ENCODE measurements around the gene CNGA2. TPM values are rescaled to one million over a fixed set of nuclear protein-coding genes. Genes with fewer than 3 reads are reported as not detected.

Gene CNGA2
- total RNA-seq, 4 donors from 2014 or later: not detected

DNA sequence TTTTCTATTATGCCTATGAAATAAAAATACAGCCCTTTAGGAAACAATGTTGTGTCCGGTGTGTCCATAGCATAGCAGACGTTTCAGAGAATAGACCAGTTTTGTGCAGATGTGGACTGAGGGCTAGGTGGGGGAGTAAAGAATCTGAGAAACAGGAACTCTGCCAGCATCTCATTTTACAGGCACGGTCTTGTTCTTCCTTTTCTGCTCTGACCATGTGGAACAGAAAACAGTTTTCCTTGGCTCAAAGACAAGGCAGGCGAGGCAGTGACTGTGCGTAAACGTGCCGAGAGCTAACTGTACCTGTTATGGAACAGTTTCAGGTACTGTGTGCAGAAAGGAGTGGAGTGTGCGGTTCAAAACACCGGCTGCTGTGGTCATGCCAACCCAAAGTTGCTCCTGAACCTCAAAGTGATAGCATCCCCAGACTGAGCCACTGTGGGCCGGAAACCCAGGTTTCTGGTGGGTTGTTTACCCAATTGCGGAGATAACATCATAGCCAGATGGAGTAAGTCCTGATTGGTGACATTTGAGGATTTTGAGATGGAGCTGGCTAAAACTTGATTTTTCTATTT, 20.2 kb downstream of the CNGA2 start:
- DNase-seq: no peak
- no peak overlapping the region for H3K27ac ChIP-seq
- H3K36me3 ChIP-seq: no peaks in the 10 kb centered on the region
- no peaks in the 10 kb centered on the region for H3K27me3 ChIP-seq
- H3K4me3 ChIP-seq: no peak overlapping the region
- H3K4me1 ChIP-seq: no peaks in the 10 kb centered on the region
- H3K9me3 ChIP-seq: no peaks in the 10 kb centered on the region
- intact Hi-C loops (cut with DNase I; ENCODE audit: low total_unique reads): no loop called here
- TF ChIP-seq, protein P1, sequence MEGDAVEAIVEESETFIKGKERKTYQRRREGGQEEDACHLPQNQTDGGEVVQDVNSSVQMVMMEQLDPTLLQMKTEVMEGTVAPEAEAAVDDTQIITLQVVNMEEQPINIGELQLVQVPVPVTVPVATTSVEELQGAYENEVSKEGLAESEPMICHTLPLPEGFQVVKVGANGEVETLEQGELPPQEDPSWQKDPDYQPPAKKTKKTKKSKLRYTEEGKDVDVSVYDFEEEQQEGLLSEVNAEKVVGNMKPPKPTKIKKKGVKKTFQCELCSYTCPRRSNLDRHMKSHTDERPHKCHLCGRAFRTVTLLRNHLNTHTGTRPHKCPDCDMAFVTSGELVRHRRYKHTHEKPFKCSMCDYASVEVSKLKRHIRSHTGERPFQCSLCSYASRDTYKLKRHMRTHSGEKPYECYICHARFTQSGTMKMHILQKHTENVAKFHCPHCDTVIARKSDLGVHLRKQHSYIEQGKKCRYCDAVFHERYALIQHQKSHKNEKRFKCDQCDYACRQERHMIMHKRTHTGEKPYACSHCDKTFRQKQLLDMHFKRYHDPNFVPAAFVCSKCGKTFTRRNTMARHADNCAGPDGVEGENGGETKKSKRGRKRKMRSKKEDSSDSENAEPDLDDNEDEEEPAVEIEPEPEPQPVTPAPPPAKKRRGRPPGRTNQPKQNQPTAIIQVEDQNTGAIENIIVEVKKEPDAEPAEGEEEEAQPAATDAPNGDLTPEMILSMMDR (IDR thresholded peaks at IDR 0.05): no peak
- no peak for TF ChIP-seq POLR2A (IDR thresholded peaks at IDR 0.05)

DNA sequence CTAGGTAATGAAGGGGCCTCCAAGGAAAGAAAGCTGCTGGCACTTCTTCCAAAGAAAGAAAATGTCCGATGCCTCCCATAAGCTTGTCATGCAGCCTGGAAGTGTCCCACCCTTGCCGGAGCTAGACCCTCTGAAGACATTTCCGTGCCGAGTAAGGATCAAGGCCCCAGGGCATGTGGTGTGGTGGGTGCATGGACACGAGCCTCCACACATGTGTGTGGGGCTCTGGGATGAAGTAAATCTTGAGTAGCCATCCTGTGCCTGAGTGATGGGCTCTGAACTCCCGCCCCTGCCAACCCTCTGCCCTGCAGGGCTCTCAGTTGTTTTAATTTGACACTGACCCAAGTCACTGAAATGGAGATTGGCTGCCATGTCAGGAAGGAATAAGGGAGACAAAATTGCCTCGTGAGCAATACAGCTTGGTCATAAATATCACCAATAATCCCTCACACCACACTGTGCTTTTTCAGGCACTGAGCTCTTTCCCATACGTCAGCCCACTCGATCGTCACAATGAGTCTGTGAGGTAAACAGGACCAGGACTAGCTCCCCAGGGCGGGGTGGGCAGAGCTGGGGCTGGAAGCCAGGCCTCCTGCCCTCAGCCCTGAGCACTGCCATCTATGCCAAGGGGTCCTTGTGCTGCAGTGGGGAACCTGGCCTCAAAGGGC, 24.6 kb downstream of the CNGA2 start:
- intact Hi-C loops (cut with DNase I; ENCODE audit: low total_unique reads): no loop called here

DNA sequence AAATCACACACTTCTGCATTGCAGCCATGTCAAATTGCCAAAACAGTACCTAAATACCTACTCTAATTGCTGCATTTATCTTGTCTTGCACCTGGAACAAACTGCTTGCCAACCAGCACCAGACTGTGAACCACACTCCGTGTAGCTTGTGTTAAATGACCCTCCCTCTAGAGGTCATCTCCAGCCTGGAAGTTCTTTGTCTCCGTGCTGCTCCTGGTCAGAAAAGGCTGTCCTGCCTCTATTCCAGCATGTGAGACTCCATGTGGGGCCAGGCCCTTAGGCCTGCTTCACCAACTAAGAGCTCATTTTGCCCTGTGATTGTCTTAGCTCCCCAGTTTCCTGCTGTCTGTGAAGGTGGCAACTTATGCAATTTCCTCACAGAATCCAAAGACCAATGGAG, 28.3 kb downstream of the CNGA2 start:
- H3K36me3 ChIP-seq: no peaks in the 10 kb centered on the region
- no peaks in the 10 kb centered on the region for H3K27me3 ChIP-seq
- TF ChIP-seq, protein P1 (IDR thresholded peaks at IDR 0.05): no peak
- TF ChIP-seq POLR2A (IDR thresholded peaks at IDR 0.05): no peak
- intact Hi-C loops (cut with DNase I; ENCODE audit: low total_unique reads): no loop called here
- H3K4me1 ChIP-seq: no peaks in the 10 kb centered on the region
- H3K4me3 ChIP-seq: no peak overlapping the region
- no peaks in the 10 kb centered on the region for H3K9me3 ChIP-seq
- H3K27ac ChIP-seq: no peak overlapping the region
- DNase-seq: no peak

More for the DNA sequence above, 24.6 kb downstream of the CNGA2 start:
- H3K27ac ChIP-seq: no peak overlapping the region
- no peak for DNase-seq
- H3K9me3 ChIP-seq: no peaks in the 10 kb centered on the region
- H3K27me3 ChIP-seq: no peaks in the 10 kb centered on the region
- H3K4me3 ChIP-seq: no peak overlapping the region
- H3K4me1 ChIP-seq: no peaks in the 10 kb centered on the region
- no peaks in the 10 kb centered on the region for H3K36me3 ChIP-seq
- TF ChIP-seq POLR2A (IDR thresholded peaks at IDR 0.05): no peak
- TF ChIP-seq, protein P1 (IDR thresholded peaks at IDR 0.05): no peak

DNA sequence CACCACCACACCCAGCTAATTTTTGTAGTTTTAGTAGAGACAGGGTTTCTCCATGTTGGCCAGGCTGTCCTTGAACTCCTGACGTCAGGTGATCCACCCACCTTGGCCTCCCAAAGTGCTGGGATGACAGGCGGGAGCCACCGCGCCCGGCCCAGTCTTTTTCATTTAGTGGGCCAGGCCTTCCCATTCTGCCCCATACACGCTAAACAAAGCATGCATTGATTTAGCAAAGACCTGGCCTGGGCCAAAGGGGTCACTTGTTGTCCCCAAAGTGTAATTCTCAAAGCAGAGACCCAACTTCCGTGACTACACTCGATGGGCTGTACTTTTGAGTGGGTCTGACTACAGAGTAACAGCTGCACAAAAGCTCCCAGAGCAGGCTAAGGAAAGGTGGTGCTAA, 29.2 kb downstream of the CNGA2 start:
- intact Hi-C loops (cut with DNase I; ENCODE audit: low total_unique reads): no loop called here
- DNase-seq: no peak
- Histone ChIP-seq H3K4me1 (no peaks in the 10 kb centered on the region), H3K27me3 (no peaks in the 10 kb centered on the region), H3K36me3 (no peaks in the 10 kb centered on the region), H3K4me3 (no peak overlapping the region), H3K27ac (no peak overlapping the region), H3K9me3 (no peaks in the 10 kb centered on the region)
- no peak for TF ChIP-seq POLR2A (IDR thresholded peaks at IDR 0.05)
- TF ChIP-seq, protein P1 (IDR thresholded peaks at IDR 0.05): no peak

DNA sequence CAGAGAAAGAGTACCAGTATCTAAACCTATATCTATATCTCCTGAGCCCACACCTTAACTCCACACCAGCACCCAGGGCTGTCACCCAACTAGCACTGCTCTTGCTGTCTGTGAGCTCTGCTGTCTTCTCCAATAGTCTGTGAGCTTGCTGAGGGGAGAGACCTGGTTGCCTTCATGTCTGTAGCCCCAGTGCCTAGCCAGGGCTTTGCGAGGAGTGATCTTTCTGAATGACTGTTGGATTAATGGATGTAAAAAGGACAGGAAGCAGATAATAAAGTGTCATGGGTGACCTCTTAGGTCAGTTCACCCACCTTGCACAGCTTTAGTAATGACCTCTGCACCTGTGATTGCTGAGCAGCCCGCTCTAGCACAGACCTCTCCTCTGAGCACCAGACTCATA, 30.5 kb downstream of the CNGA2 start:
- Histone ChIP-seq H3K27ac (no peak overlapping the region), H3K4me3 (no peak overlapping the region), H3K27me3 (no peaks in the 10 kb centered on the region), H3K9me3 (no peaks in the 10 kb centered on the region), H3K36me3 (no peaks in the 10 kb centered on the region), H3K4me1 (no peaks in the 10 kb centered on the region)
- DNase-seq: no peak
- intact Hi-C loops (cut with DNase I; ENCODE audit: low total_unique reads): no loop called here
- TF ChIP-seq, protein P1 (IDR thresholded peaks at IDR 0.05): no peak
- no peak for TF ChIP-seq POLR2A (IDR thresholded peaks at IDR 0.05)

All from uterus (tissue), 4 donors.